K562 (cell line): ENCODE data around the gene CCR8. TPM values are rescaled to one million over a fixed set of nuclear protein-coding genes. Genes with fewer than 3 reads are reported as not detected.

Source experiments
- ATAC-seq: fragments of 200-7000 bp; cut with Tn5 transposase; 3 replicates; pipeline ENCODE4 v1.9.1; 2020; ENCODE audit warnings: moderate library complexity
- BruUV-seq: library from RNA; stranded (reverse); fragments of 400-500 nt; replicated peaks from 2 replicates; lab custom pipeline; 2021; lab: Mats Ljungman, UMichigan
- CTCF ChIA-PET: fragments of 300-600 bp; formaldehyde crosslinking; extraction: SDS; loops from one replicate; lab custom pipeline; 2021; ENCODE audit warnings: low intra/inter-chr PET ratio; lab: Yijun Ruan, JAX
- POLR2A ChIA-PET: fragments of 300-600, 350-650 bp; sonication (Branson Sonifier 250); formaldehyde crosslinking; extraction: SDS; loops from one replicate; lab custom pipeline; 2021; ENCODE audit warnings: antibody characterized with exemption, inconsistent platforms; lab: Yijun Ruan, JAX
- DNase-seq, 4 experiments: peaks; one replicate each; pipeline versions ENCODE4 v3.0.0 to v3.0.0-alpha.2; 2011 to 2018; ENCODE audit warnings: low spot score in 3 of 4, mixed read lengths in 3 of 4; ENCODE audit errors: extremely low read depth in 1 of 4
- FAIRE-seq: peaks from 2 replicates; lab custom pipeline; 2011; peaks lifted over from hg19 to GRCh38; lab: Jason Lieb, UNC
- H2AFZ ChIP-seq: 2 replicates; pipeline ENCODE4 v1.6.0; 2011; ENCODE audit warnings: low read depth, low read length, control low read depth, inconsistent platforms
- H3K27ac ChIP-seq: fragments of 200-600 bp; 3 replicates; pipeline ENCODE4 v1.8.0; 2011; ENCODE audit warnings: low read depth, mild to moderate bottlenecking, control low read depth, inconsistent platforms, low read length, moderate library complexity, mixed read lengths; ENCODE audit errors: extremely low read depth
- H3K27me3 ChIP-seq, 2 experiments: fragments of 300-600 bp in 1 of 2; 2 replicates in 1 of 2; 3 replicates in 1 of 2; pipeline versions ENCODE4 v1.6.0 to v1.8.0; 2011; ENCODE audit warnings: inconsistent platforms in 2 of 2, low read length in 2 of 2, mild to moderate bottlenecking in 1 of 2, mixed read lengths in 1 of 2, moderate library complexity in 1 of 2; ENCODE audit not compliant: control insufficient read depth in 2 of 2, insufficient read depth in 2 of 2
- H3K36me3 ChIP-seq: fragments of 300-600 bp; 3 replicates; pipeline ENCODE4 v1.8.0; 2011; ENCODE audit warnings: mild to moderate bottlenecking, low read length, inconsistent platforms; ENCODE audit not compliant: control insufficient read depth, insufficient read depth
- H3K4me1 ChIP-seq, 2 experiments: fragments of 200-600 bp in 1 of 2; replicated peaks in 1 of 2; 2 replicates in 1 of 2; 3 replicates in 1 of 2; pipeline versions ENCODE4 v1.5.1 to v1.8.0; 2011; ENCODE audit warnings: inconsistent platforms in 2 of 2, low read length in 2 of 2, mild to moderate bottlenecking in 1 of 2, mixed read lengths in 1 of 2, moderate library complexity in 1 of 2; ENCODE audit not compliant: control insufficient read depth in 2 of 2, insufficient read depth in 2 of 2
- H3K4me2 ChIP-seq: 2 replicates; pipeline ENCODE4 v1.6.1; 2011; ENCODE audit warnings: low read length, control low read depth, inconsistent platforms, mixed read lengths; ENCODE audit not compliant: insufficient read depth
- H3K4me3 ChIP-seq: fragments of 200-600 bp; sonication (generic), shearing (Covaris generic); 2 replicates; pipeline ENCODE4 v1.5.1; 2016; ENCODE audit warnings: control low read depth, inconsistent platforms
- H3K79me2 ChIP-seq: fragments of 200-600 bp; 3 replicates; pipeline ENCODE4 v1.8.0; 2011; ENCODE audit warnings: low read length, inconsistent platforms; ENCODE audit not compliant: control insufficient read depth, insufficient read depth
- H3K9ac ChIP-seq, 2 experiments: 2 replicates each; pipeline versions ENCODE4 v1.6.0 to v1.6.1; 2011; ENCODE audit warnings: low read depth in 2 of 2, low read length in 2 of 2, control low read depth in 1 of 2, inconsistent platforms in 1 of 2, mild to moderate bottlenecking in 1 of 2, mixed read lengths in 1 of 2; ENCODE audit not compliant: insufficient read depth in 1 of 2
- H3K9me1 ChIP-seq: one replicate; pipeline ENCODE4 v1.6.0; 2011; ENCODE audit warnings: inconsistent platforms, mild to moderate bottlenecking, low read length, moderate library complexity; ENCODE audit not compliant: control insufficient read depth, insufficient read depth
- H3K9me3 ChIP-seq: replicated peaks from 2 replicates; pipeline ENCODE4 v1.5.1; 2011; ENCODE audit warnings: low read depth, low read length, inconsistent platforms; ENCODE audit not compliant: control insufficient read depth, insufficient read depth
- H4K20me1 ChIP-seq: replicated peaks from 2 replicates; pipeline ENCODE4 v1.6.1; 2011; ENCODE audit warnings: low read length, inconsistent platforms, mixed read lengths; ENCODE audit not compliant: control insufficient read depth, insufficient read depth
- ATF3 ChIP-seq, 2 experiments: fragments of 450-650 bp in 1 of 2; sonication (generic) in 1 of 2; formaldehyde crosslinking in 1 of 2; IDR thresholded peaks in 1 of 2; conservative IDR thresholded peaks in 1 of 2; 2 replicates each; pipeline versions ENCODE4 v1.6.1 to v1.8.1; 2016 to 2023; ENCODE audit warnings: mild to moderate bottlenecking in 2 of 2, moderate library complexity in 2 of 2, inconsistent platforms in 1 of 2, missing genetic modification reagents in 1 of 2
- CREB1 ChIP-seq, 2 experiments: sonication (generic) in 1 of 2; formaldehyde crosslinking in 1 of 2; IDR thresholded peaks; 2 replicates each; pipeline versions ENCODE4 v1.6.1 to v1.8.0; 2012 to 2022; ENCODE audit warnings: inconsistent platforms in 1 of 2, mild to moderate bottlenecking in 1 of 2, missing genetic modification reagents in 1 of 2, moderate library complexity in 1 of 2
- ELK1 ChIP-seq: sonication (generic); formaldehyde crosslinking; IDR thresholded peaks from 2 replicates; pipeline ENCODE4 v1.8.1; 2022; ENCODE audit warnings: missing genetic modification reagents
- EZH2 ChIP-seq: IDR thresholded peaks from 2 replicates; pipeline ENCODE4 v1.6.1; 2012; ENCODE audit warnings: low read depth, mild to moderate bottlenecking, inconsistent platforms, low read length, borderline replicate concordance
- GATAD2B ChIP-seq: fragments of 450-650 bp; IDR thresholded peaks from 2 replicates; pipeline ENCODE4 v1.6.1; 2017; ENCODE audit warnings: mild to moderate bottlenecking, borderline replicate concordance
- GMEB1 ChIP-seq: fragments of 250-450 bp; sonication (Bioruptor Pico); IDR thresholded peaks from 2 replicates; pipeline ENCODE4 v1.4.0; 2020; ENCODE audit warnings: mild to moderate bottlenecking
- KDM4B ChIP-seq, 2 experiments: fragments of 450-650 bp in 1 of 2; sonication (generic) in 1 of 2; IDR thresholded peaks; 2 replicates each; pipeline ENCODE4 v1.6.1; 2016 to 2017; ENCODE audit warnings: borderline replicate concordance in 2 of 2, antibody characterized with exemption in 1 of 2, low read depth in 1 of 2, mild to moderate bottlenecking in 1 of 2
- KLF10 ChIP-seq: fragments of 250-450 bp; sonication (Bioruptor Pico); IDR thresholded peaks from 2 replicates; pipeline ENCODE4 v1.6.1; 2021; ENCODE audit warnings: matching md5 sums
- RBM34 ChIP-seq: fragments of 200-400 bp; formaldehyde crosslinking; IDR thresholded peaks from 2 replicates; pipeline ENCODE4 v1.6.1; 2018; ENCODE audit warnings: low read length, borderline replicate concordance; ENCODE audit not compliant: insufficient read depth
- SRSF7 ChIP-seq: fragments of 200-400 bp; formaldehyde crosslinking; optimal IDR thresholded peaks from 2 replicates; pipeline ENCODE3; 2017; ENCODE audit warnings: mild to moderate bottlenecking, low read depth, low read length
- SUPT5H ChIP-seq: fragments of 450-650 bp; IDR thresholded peaks from 2 replicates; pipeline ENCODE4 v1.6.1; 2016
- WGBS: fragments of 100-300 bp; shearing (Covaris generic); methylation state at CpG from one replicate; pipeline ENCODE4 v1.1.6; 2016; ENCODE audit warnings: low coverage, mixed read lengths; ENCODE audit not compliant: insufficient coverage; ENCODE audit errors: missing lambda C conversion rate; 5-methylcytosine and 5-hydroxymethylcytosine counted together
- in situ Hi-C: fragments of 300-500 bp; cut with MboI; formaldehyde crosslinking; loops from 4 replicates; pipeline ENCODE4 v1.15.0; 2018; ENCODE audit warnings: inconsistent platforms, mixed read lengths
- intact Hi-C: fragments of 100-400 bp; cut with micrococcal nuclease; formaldehyde crosslinking; loops from 2 replicates; pipeline ENCODE4 v1.14.2; 2022
- polyA plus RNA-seq, 8 experiments: library from polyadenylated mRNA; depleted of rRNA in 4 of 8; stranded (reverse) in 5 of 8; unstranded in 3 of 8; fragments of >200 nt; fragmentation: Nextera tagmentation in 2 of 8; fragmentation: Illumina TruSeq in 1 of 8; extraction: Ambion mirVana in 2 of 8; extraction: Trizol in 1 of 8; gene quantifications; 2 replicates each; pipeline versions ENCODE4 v1.2.1 to v1.2.3, GENCODE V29; 2011 to 2014; ENCODE audit warnings: inconsistent platforms in 1 of 8, missing spikeins in 1 of 8
- total RNA-seq, 7 experiments: library from RNA; depleted of rRNA in 6 of 7; stranded (reverse); fragments of >200 nt in 6 of 7; fragmentation: Illumina TruSeq in 2 of 7; extraction: Trizol in 2 of 7; gene quantifications; 2 replicates each; pipeline versions ENCODE4 v1.2.1 to v1.2.3, GENCODE V29; 2011 to 2021; ENCODE audit warnings: low replicate concordance in 1 of 7

Gene CCR8
- total and polyA plus RNA-seq, 9 of the 15 experiments (the other 6 are each of a cell fraction or from before 2014, with no cell fraction given): not detected

GRCh38 chr3:39288300-39288808 is 41.2 kb upstream of the CCR8 start (continued):
- no peak for TF ChIP-seq ELK1
- TF ChIP-seq, all 486 proteins: peak for 68

- TF ChIP-seq RBM34 (no peak), KDM4B (IDR thresholded peaks at IDR 0.05; ENCODE audit: borderline replicate concordance in 2 of 2, low read depth in 1 of 2) (no peak), GMEB1 (CRISPR knock-in tag) (no peak), KLF10 (CRISPR knock-in tag) (no peak), ATF3 (IDR thresholded peaks at IDR 0.05) (no peak), ATF3 (CRISPR knock-in tag; conservative IDR thresholded peaks at IDR 0.05) (no peak), EZH2 (no peak), SUPT5H (no peak), GATAD2B (no peak), SRSF7 (no peak), CREB1 (IDR thresholded peaks at IDR 0.05) (no peak), CREB1 (CRISPR knock-in tag; IDR thresholded peaks at IDR 0.05) (no peak)
- TF ChIP-seq, all 486 proteins: peak for 0
- H3K27me3 ChIP-seq: peaks cover 3 to 10% of the 10 kb centered on the region in 2 experiments; a peak in 3 of 5 replicates
- no peaks in the 10 kb centered on the region for H3K79me2 ChIP-seq
- no peak overlapping the region for H2AFZ ChIP-seq
- no peak overlapping the region for H3K4me3 ChIP-seq
- ChIA-PET CTCF (interaction anchor here (0.9 to 3.8 kb wide), 7 partner anchors 80 to 289 kb away, joined by 3 to 63 read pairs (median 8); partner anchors contain the start of gene XIRP1), POLR2A (interaction anchor here (0.6 to 2.0 kb wide), 7 partner anchors 10 to 162 kb away, joined by 3 to 17 read pairs (median 4); partner anchors contain the start of gene RPSA)
- no peak overlapping the region for H3K4me2 ChIP-seq
- no peaks in the 10 kb centered on the region for H3K36me3 ChIP-seq
- FAIRE-seq (no peak), ATAC-seq (no peak), DNase-seq (no peak)
- no peaks in the 10 kb centered on the region for H4K20me1 ChIP-seq
- no TSS peak for BruUV-seq
- intact Hi-C loops: loop anchor here (2.0 kb wide), 1 partner anchor 188 kb away; no protein-coding TSS in a partner anchor
- no peaks in the 10 kb centered on the region for H3K9me1 ChIP-seq
- in situ Hi-C loops: loop anchor here (5.0 kb wide), 2 partner anchors 102 to 162 kb away; no protein-coding TSS in a partner anchor
- H3K4me1 ChIP-seq: peaks cover 3 to 21% of the 10 kb centered on the region in 2 experiments; a peak in 3 of 5 replicates
- WGBS: 31% methylated on average over 4 of the region's 4 CpGs
- H3K9me3 ChIP-seq: no peaks in the 10 kb centered on the region
- no peak overlapping the region for H3K9ac ChIP-seq
- H3K27ac ChIP-seq: no peak overlapping the region
Observed at GRCh38 chr3:39289107-39289506, 40.4 kb upstream of the CCR8 start.
